Activated CD4-positive, alpha-beta T cell treated with anti-CD3 and anti-CD28 coated beads for 48 hours (primary cell): ENCODE measurements around the gene SLC2A1.
A peak's percentile ranks its signal among the peaks of the same experiment; 100 is the strongest.

Source experiments
- DNase-seq: peaks from one replicate; pipeline ENCODE4 v3.0.0-alpha.2; 2020

Gene SLC2A1

GRCh38 chr1:42979896-42980800 lies 21.5 kb upstream of the SLC2A1 start:
- DNase-seq: no peak

- DNase-seq: no peak
Measured at GRCh38 chr1:42979036-42979430, 20.4 kb upstream of the SLC2A1 start.

GRCh38 chr1:42978317-42979035 lies 19.8 kb upstream of the SLC2A1 start:
- DNase-seq: no peak

- DNase-seq: no peak
Measured at GRCh38 chr1:42977653-42978052, 19.0 kb upstream of the SLC2A1 start.

GRCh38 chr1:42975561-42976225 lies 17.0 kb upstream of the SLC2A1 start:
- DNase-seq: no peak

- DNase-seq: no peak
Measured at GRCh38 chr1:42974767-42975437, 16.2 kb upstream of the SLC2A1 start.

GRCh38 chr1:42973799-42974198 lies 15.1 kb upstream of the SLC2A1 start:
- no peak for DNase-seq

GRCh38 chr1:42973286-42973685 lies 14.6 kb upstream of the SLC2A1 start:
- no peak for DNase-seq

GRCh38 chr1:42971841-42972291 lies 13.2 kb upstream of the SLC2A1 start:
- no peak for DNase-seq

- no peak for DNase-seq
Measured at GRCh38 chr1:42970143-42970542, 11.5 kb upstream of the SLC2A1 start.

GRCh38 chr1:42968654-42969053 lies 10.0 kb upstream of the SLC2A1 start:
- DNase-seq: no peak

GRCh38 chr1:42966688-42967612 lies 8.3 kb upstream of the SLC2A1 start:
- peak; percentile 55 for DNase-seq

GRCh38 chr1:42965378-42965777 lies 6.7 kb upstream of the SLC2A1 start:
- no peak for DNase-seq

GRCh38 chr1:42964044-42964812 lies 5.6 kb upstream of the SLC2A1 start:
- no peak for DNase-seq

- no peak for DNase-seq
Measured at GRCh38 chr1:42963378-42964043, 4.8 kb upstream of the SLC2A1 start.

- no peak for DNase-seq
Measured at GRCh38 chr1:42962641-42963377, 4.1 kb upstream of the SLC2A1 start.

GRCh38 chr1:42961312-42962091 lies 2.8 kb upstream of the SLC2A1 start:
- no peak for DNase-seq

GRCh38 chr1:42960566-42961311 lies 2.1 kb upstream of the SLC2A1 start:
- DNase-seq: no peak
